Measurements from ENCODE around the gene RGS1.

DNA sequence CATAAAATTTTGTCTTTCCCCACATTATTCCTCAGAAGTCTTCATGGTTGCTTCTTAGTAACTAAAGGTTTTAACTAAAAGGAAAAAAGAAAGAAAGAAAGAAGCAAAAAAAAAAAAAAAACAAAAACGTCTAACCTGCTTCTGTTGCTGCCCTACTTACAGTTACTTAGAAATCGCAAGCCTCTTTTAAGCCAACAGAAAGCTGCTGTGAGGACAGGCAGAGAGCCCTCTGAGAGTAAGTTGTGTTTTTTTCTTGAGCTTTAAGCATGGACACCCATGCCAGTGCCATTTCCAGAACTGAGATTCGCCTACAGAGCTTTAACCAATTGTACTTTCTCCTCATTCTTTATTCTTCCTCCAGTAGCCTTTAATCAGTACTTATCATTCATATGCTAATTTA is 25.6 kb upstream of the RGS1 start:
- TF ChIP-seq CTCF (IDR thresholded peaks at IDR 0.05) (no peak), POLR2A (IDR thresholded peaks at IDR 0.05) (no peak)
